ENCODE data around the gene COL25A1.
"Not testable (repeated sequence)": the region's sequence is repeated elsewhere in the genome, so short reads cannot be mapped to it uniquely, and the experiment has no call there.

COL25A1 gene

DNA sequence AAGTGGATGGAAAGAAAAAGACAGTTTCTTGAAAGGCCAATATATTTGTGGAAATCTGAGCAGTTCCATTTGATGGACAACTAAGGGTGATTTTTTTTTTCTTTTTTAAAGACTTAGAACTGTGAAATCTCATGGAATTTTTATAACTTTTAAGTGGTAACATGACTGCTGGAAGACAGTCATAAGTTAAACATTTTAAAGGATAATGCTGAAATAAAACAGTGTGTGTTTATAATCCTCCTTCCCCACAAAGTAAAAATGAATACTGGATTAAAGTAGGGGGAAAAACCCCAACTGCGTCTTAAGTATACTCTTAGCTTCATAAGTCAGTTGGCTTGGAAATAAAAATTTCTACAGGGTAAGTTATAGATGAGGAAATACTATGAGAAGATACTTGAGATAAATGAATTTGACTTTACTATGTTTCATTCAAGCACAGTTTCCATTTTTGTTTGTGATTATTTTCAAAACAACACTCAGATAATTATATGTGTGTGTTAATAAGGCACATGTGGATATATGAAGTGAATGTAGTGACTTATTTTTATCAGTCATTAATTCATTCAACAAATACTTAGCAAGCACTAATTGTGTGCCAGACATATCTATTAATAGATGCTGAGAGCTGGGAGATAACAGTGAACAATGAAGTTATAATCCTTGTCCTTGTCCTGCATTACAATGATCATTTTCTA is 410.4 kb downstream of the COL25A1 start:
- no peak for DNase-seq

DNA sequence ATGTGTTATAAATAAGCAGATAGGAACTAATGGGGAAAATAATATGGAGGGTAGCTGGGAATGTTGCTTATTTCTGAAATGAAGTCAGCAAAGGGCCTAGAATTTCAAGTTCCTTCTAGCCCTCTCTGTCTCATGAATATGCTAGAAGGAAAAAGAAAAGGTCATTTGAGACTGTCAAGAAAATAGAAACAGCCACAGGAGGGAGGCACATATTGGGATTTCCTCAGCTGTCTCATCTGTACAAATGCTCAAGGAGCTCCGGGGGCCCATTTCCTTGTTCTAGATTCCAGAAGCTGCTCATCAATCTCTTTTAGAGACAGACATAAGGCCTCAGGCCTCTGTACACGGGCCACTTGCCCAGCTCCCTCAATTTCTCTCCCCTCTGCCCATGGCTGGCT is 412.0 kb downstream of the COL25A1 start:
- no peak for DNase-seq

DNA sequence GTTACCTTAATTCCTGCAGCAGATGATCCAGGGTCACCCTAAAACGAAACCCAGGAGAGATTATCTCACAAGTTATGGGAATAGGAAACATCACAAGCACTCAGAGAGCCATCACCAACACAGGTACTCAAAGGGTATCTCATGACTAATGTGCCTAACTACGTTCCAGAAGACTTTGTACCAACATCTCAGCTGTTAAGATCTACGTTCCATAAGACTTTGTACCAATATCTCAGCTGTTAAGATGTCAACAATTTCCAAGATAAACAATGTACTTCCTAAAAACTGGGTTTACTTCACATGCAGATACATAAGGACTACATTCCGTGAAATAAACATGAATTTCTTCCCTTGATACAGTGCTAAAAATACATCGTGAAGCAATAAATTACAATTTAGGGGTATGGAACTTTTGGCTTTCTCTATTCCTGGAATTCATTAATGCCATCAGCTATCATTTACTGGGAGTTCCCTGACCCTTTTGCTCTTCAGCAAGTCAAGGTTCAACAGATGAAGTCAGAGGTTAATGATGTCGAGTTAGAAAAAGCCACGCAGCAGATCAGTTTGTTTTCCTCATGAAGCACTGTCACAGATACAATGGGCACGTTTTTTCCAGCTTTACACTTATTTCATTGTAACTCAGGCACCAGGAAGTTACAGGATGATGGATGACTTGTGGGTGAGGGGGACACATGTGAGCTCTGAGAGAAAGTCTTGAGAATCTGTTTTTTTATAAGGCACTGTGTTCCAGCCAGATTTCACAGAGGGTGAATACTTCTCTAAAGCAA is 412.6 kb downstream of the COL25A1 start:
- DNase-seq = no peak

DNA sequence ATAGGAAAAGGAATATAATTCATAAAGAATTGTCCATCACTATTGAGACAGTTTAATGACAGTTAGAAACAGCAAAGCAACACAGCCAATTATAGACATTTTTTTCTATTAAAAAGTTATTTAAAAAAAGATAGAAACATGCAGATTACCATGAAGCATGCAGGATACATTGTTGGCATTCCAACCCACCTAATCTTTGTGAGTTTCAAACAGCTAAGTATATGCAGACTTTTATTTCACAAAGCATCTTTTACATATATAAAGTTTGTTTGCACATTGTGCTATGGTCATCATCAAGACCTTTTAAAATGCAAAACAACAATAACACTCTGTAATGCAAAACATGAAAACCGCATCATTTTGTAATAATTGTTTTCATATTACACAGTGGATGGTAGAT is 413.7 kb downstream of the COL25A1 start:
- no peak for DNase-seq

DNA sequence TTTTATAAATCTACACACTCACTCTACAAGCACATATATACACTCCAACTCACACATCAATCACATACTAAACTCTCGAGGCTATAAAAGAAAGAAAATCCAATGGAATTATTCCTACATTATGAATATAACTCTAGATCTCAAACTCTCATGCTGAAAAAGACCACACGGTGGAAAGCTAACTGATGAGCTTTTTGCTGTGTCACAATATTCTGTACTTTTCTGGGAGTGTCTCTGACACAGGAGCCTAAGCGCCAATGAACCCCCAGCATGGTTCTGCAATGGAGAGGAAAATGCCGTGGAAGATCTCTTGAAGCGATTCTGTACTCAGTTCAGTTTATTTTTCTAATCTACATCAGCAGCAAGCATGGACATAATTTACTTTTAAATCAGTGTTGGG is 415.4 kb downstream of the COL25A1 start:
- no peak for DNase-seq

DNA sequence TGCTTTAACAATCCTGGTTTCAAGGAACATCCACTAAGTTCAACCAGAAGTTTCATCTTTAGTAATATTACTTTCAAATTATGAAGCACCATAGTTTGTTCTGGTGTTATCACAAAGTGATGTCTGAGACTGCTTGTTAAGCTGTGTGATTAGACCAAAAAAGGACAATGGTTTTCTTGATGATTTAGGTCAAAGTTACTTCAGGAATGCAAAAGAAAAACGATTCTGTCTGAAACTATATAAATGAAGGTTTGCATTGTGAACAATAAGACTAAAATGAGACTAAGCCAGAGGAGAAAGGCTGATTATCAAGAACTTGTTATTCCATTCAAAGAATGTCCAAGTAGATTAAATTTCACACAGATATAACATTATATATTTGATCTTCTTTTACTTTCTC is 417.2 kb downstream of the COL25A1 start:
- no peak for DNase-seq

DNA sequence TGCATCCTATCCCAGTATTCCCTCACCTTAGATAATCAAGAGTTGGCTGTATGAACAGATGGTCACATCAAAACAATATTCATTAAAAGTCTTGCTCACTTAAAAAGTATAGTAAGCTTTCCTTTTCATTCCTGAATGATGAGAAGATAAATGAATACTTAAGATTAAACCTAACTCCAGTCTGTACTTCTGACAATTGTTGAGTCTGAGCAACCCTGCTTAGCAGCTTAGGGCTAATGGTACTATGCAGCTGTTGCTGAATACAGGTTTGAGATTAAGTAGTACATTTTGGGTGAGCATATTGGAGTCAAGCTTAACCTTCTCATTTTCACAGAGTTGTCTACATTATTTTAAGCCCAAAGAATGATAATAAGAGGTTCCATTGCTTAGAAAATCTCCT is 417.9 kb downstream of the COL25A1 start:
- no peak for DNase-seq

DNA sequence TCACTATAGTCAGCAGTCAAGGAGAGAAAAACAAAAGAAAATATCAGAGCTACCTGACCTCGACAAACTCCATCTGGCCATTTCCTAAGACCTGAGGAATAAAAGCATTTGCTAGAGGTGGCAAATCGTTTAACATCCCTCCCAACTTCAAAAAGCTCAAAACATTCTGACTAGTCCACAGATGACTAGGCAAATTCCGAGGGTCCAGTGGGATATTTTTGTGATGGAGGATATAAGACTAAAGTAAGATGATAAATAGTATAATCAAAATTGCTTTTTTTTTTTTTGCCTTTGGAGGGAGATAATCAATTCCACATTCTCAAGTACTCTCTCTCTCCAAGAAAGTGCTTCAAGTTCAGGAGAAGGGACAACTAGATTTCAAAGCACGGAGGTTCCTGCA is 420.5 kb downstream of the COL25A1 start:
- no peak for DNase-seq

DNA sequence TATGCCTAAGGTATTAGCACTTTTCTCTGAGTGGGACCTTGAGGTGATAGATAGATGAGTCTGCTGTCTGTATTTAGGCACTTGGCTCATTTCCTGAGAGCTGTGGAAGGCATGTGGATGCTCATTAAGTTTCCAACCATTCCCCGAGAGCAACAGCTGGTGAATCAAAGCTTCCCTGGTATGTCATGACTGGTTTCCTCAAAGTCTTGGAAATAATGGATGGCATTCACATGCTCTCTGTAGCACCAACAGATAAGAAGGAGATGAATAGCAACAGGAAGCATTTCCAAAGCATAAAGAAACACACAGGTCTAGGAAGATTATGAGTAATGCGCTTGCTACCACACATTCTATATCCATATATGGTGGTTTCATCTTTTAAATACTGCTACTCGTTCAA is 421.3 kb downstream of the COL25A1 start:
- DNase-seq = no peak

DNA sequence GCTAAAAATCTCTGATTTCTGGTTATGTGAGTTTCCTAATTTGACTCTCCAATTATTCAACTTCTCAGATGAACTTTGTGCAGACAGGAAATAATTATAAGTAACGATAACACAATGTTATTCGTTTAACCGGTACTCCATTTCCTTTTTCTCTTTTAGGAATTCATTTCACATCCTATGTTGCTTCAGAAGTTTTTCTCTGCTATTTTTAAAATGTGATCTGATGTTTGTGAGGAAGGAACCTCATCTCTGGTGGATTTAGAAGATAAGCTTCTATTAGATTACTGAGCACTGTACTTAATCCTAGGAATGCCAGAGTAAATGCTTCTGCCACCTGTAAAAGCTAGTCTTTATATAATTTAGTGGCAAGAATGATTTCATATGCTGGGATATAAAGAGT is 423.7 kb downstream of the COL25A1 start:
- no peak for DNase-seq

DNA sequence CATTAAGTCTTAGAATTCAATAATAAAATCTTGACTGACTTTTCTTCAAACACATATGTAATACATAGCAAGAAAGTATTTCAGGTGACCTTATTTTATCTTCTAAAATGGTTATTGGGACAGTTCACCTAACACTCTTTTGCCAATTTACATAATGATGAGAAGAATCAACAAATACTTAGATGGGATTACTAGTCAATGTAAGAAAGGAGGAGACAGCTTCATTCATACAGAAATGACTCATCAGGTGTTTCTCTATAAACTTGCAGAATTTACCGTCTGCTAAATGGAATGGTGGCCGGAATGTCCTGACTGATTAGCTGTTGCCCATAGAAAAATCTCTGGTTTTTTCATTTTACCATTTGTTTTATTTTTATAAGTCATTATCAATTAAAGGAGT is 424.6 kb downstream of the COL25A1 start:
- DNase-seq = no peak

DNA sequence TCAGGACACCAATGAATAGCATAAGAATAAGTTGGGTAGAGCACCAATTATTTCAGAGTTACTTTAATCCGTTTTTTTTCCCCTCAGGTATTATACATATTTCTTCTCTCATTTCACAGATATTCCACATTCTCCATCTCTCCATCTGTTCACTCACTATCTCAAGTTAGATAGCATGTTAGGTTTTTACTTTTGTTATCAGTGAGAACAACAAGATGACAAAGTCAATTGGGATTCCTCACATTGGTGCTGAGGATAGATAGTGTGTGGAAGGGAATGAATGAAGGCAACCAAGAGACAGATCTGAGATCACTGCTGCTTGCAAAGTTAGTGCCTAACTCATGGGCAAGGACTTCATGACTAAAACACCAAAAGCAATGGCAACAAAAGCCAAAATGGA is 427.7 kb downstream of the COL25A1 start:
- no peak for DNase-seq

DNA sequence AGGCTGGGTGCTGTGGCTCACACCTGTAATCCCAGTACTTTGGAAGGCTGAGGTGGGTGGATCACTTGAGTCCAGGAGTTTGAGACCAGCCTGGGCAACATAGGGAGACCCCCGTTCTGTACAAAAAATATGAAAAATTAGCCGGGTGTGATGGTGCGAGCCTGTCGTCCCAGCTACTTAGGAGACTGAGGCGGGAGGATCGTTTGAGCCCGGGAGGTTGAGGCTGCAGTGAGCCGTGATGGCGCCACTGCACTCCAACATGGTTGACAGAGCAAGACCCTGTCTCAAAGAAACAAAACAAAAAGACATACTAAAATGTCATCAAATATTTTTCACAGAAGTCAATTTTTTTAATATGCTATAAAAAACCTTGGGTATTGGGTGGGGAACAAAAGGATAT is 432.5 kb downstream of the COL25A1 start:
- DNase-seq = not testable (repeated sequence)

DNA sequence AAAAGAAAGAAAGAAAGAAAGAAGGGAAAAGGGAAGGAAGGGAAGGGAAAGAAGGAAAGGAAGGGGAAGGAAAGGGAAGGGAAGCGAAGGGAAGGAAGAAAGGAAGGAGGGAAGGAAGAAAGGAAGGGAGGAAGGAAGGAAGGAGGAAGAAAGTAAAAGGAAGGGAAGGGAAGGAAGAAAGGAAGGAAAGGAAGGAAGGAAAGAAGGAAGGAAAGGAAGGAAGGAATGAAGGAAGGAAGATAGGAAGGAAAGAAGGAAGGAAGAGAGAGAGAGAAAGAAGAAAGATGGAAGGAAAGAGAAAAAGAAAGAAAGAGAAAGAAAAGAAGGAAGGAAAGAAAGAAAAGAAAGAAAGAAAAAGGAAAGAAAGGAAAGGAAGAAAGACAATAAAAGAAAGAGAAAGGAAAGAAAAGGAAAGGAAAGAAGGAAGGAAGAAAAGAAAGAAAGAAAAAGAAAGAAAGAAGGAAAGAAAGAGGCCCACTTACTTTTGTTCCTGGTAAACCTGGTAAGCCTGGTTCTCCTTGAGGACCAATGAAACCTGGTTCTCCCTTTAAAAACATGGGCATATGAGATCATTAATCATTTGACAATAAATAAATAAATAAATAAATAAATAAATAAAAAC is 433.7 kb downstream of the COL25A1 start:
- DNase-seq = no peak

DNA sequence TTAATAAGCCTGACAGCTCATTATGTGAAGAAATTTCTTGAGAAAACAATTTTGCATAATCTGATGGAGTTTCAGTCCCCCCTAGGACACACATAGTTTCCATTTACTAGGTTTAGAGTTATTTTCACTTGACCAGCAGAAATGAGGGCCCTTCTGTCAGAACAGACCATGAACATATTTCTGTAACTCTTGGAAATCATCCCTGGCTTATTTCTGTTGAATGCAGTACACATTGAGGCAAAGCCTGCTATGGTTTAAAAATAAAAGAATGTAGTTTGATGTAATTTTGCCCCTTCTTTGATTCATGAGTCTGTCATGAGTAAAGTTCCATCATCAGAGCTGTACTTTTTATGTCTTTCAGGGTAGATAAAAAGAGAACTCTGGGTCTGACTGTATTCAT is 435.0 kb downstream of the COL25A1 start:
- no peak for DNase-seq

DNA sequence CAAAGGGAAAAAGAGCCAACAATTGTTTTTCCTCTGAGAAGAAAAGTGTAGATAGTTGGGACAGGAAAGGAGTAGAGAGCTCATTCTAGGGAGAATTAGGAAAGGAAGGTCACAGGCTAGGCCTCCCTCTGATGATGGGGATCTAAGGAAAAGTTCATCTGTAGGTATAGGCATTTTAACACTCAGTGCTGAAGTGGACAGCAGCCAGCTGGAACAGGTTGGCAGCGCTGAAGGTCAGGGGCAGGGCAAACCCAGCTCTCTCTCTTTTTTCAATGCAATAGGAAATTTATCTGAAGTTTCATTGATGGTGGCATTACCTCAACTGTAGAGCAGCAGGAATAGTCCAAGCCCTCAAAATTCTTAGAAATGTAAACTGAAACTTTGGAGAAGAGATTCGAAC is 441.1 kb downstream of the COL25A1 start:
- DNase-seq = no peak

DNA sequence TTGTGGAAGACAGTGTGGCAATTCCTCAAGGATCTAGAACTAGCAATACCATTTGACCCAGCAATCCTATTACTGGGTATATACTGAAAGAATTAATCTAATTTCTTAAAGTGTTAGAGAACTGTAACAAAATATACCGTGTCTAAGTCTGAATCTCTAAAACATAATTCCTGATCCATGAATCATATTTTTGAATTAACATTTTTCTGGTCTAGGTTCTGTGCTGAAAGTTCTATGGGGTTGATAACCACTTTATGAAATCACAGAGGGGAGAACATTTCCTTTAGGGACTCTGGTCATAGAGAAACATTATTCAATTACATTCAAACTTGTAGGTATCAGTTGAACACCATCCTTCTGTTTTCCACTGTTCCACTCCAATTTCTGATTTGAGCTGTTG is 447.7 kb downstream of the COL25A1 start:
- no peak for DNase-seq

DNA sequence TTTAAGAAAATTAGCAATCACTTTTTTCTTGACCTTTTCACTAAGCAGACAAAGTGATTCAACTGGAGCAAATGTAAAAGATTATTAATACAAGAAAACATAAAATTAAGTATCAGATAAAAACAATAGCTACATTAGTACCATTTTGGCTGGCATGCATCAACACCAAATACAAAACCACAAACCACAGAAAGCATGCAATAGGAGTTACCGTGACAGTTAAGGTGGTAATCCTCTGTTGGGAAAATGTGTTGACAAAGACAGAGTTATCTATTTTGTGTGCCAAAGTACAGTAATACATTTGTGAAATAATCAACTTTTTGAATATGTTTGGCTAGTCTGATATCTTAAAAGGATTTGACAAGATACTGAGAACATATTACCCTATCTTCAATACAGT is 449.8 kb downstream of the COL25A1 start:
- no peak for DNase-seq

DNA sequence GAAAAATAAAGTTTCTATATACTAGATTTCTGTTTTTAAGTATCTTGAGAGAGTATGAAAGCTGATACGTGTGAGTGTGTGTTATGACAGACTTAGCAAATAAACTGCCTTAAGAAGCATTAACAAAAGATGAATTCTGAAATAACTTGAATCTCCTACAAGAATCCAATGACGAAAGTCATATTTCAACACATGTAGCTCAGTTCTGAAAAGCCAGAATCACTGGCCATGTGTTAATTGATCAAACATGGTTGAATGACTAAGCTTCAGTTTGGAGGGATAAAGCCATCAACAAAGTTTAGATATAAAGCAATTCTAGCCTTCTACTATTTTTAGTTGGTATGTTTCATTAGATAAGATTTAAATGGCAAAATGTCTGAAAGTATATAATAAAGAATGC is 451.1 kb downstream of the COL25A1 start:
- no peak for DNase-seq

DNA sequence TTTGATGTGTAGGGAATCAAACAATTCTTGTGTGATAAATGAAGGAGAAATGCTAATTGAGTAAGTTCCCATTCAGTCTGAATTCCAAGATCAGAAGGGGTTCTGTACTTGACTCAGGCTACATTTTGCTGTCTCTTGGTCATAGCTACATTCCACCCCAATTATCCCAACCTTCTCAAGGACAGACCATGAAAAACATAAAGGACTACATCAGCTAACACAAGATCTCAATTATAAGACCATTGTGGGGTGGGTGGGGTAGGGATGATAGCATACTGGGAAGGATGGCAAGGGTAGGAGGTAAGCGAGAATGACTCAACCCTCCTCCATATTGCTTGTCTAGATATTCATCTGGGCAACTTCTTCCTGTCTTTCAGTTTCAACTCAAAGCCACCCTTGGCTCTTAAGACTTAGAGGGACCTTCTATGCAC is 452.2 kb downstream of the COL25A1 start:
- no peak for DNase-seq

DNA sequence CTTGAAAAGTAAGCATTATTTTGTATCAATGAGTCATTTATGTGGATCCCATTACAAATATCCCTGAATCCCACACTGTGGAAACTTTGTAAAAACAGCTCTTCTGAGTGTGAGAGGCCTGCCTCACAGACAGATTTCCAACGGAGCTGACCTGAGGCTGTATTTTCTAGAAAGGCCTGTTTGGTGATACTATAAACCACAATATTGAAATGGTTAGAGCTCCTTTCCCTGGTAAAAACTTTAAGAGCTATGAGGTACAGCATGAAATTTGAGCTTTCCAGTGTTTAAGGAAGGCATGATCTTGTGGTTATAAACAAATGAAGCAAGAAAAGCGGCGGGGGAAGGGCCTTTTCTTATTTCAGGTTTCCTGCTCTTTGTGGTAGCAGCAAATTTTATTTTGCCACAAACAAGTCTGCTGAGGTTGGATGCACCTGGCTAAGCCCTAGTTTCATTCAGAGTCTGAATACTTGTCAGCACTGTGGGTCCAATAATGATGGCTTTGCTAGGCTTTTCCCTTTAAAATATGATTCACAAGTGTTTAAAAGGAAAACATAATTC is 452.8 kb downstream of the COL25A1 start:
- DNase-seq = no peak

DNA sequence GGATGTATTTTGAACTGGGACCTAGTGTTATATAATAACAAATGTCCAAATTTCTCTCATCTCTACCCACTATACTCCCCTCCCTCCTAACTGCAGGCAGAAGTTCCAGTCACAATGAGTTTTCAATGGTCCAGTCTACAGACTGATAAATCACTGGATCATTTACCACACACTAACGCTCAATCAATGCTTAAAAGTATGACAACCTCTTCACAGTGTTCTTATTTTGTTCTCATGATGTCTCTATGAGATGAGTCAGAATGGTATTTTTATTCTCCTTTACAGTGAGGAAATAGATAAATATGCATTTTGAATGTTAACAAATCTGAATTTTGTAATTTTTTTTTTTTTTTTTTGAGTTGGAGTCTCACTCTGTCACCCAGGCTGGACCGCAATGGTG is 455.9 kb downstream of the COL25A1 start:
- DNase-seq = no peak

DNA sequence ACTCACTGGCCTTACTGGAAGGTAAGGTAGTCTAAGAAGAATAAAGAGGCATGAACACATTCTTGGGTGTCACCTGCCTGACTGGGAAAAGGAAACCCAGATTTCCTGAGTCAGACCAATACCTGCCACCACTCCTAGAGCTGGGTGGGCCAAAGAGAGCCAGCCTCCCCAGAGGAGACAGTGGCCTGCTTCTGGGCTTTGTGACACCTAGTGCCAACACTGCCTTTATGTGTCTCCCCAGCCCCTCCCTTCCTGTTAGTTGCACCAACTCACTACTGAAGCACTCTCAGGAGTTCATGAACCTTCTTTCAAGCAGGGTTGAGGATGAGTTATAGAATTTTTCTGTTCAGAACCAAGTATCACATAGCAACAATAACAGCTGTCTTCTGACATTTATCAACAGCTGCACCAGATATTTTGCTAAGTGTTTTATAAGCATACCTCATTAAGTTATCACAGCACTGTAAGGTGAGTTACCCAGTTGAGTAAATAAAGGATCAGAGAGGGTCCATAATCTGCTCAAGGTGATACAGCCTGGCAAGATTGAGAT is 462.0 kb downstream of the COL25A1 start:
- no peak for DNase-seq

DNA sequence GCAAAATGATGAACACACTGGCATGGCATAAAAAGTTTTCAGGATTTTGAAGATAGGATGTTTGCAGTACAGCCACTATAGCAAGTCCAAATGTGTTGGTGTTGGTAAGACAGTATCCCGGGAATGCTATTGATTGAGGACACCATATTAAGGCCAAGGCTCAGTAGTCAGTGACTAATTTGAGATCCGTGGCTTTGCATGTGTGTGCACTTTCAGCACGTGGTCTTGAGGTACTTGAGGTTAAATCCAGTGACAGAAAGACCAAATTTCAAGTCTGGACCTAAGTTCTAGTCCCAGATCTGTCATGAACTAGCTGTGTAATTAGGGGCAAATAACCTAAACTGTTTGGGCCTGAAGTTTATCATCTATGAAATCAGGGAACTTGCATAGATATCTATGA is 463.1 kb downstream of the COL25A1 start:
- no peak for DNase-seq
